ENCODE results near the gene HELZ2.
A peak's percentile ranks its signal among the peaks of the same experiment; 100 is the strongest.

HELZ2 gene

GRCh38 chr20:63539092-63539430 lies 35.0 kb downstream of the HELZ2 start:
- no peak for TF ChIP-seq CTCF (IDR thresholded peaks at IDR 0.05; ENCODE audit: extremely low read depth, missing control alignments)
- DNase-seq (ENCODE audit: low spot score) = no peak

GRCh38 chr20:63538204-63539091 lies 35.6 kb downstream of the HELZ2 start:
- no peak for DNase-seq (ENCODE audit: low spot score)
- TF ChIP-seq CTCF (IDR thresholded peaks at IDR 0.05; ENCODE audit: extremely low read depth, missing control alignments) = peak; percentile 34

GRCh38 chr20:63537525-63538203 lies 36.4 kb downstream of the HELZ2 start:
- DNase-seq (ENCODE audit: low spot score) = peak; percentile 100
- TF ChIP-seq CTCF (IDR thresholded peaks at IDR 0.05; ENCODE audit: extremely low read depth, missing control alignments) = peak; percentile 82

GRCh38 chr20:63536997-63537524 lies 37.0 kb downstream of the HELZ2 start, which contains the start of gene PTK6:
Gene PTK6, minus strand, starts transcription at chr20:63537376. Its CDS starts 62 bp downstream, at chr20:63537314.
- no peak for TF ChIP-seq CTCF (IDR thresholded peaks at IDR 0.05; ENCODE audit: extremely low read depth, missing control alignments)
- DNase-seq (ENCODE audit: low spot score) = peak; percentile 83

- no peak for DNase-seq (ENCODE audit: low spot score)
- TF ChIP-seq CTCF (IDR thresholded peaks at IDR 0.05; ENCODE audit: extremely low read depth, missing control alignments) = no peak
Observed at GRCh38 chr20:63536241-63536977, 37.6 kb downstream of the HELZ2 start.

GRCh38 chr20:63534831-63535651 lies 39.0 kb downstream of the HELZ2 start:
- DNase-seq (ENCODE audit: low spot score) = no peak

More at GRCh38 chr20:63534831-63535651, 39.0 kb downstream of the HELZ2 start:
- no peak for TF ChIP-seq CTCF (IDR thresholded peaks at IDR 0.05; ENCODE audit: extremely low read depth, missing control alignments)
